Activated CD8-positive, alpha-beta T cell treated with anti-CD3 and anti-CD28 coated beads for 36 hours (primary cell): ENCODE data around the gene PDGFRA. TPM values are rescaled to one million over a fixed set of nuclear protein-coding genes. Genes with fewer than 3 reads are reported as not detected.
"Not testable (repeated sequence)": the region's sequence is repeated elsewhere in the genome, so short reads cannot be mapped to it uniquely, and the experiment has no call there.

Experiments used
- ATAC-seq: fragments of 200-7000 bp; cut with Tn5 transposase; one replicate; pipeline ENCODE4 v1.10.0; 2021; ENCODE audit warnings: mild to moderate bottlenecking, moderate library complexity
- CTCF ChIA-PET: fragments of 350-600 bp; sonication (Branson Sonifier 250); formaldehyde crosslinking; loops from one replicate; lab custom pipeline; 2021; ENCODE audit warnings: antibody characterized with exemption; lab: Charles Lee
- POLR2A ChIA-PET: fragments of 350-600 bp; sonication (Branson Sonifier 250); formaldehyde crosslinking; loops from one replicate; lab custom pipeline; 2021; ENCODE audit warnings: antibody characterized with exemption; lab: Charles Lee
- DNase-seq: peaks from one replicate; pipeline ENCODE4 v3.0.0-alpha.2; 2020
- H3K27ac Mint-ChIP-seq: one replicate; pipeline ENCODE4 v1.8.0; 2021; ENCODE audit warnings: mild to moderate bottlenecking, mixed read lengths
- H3K27me3 Mint-ChIP-seq: one replicate; pipeline ENCODE4 v1.8.0; 2021; ENCODE audit warnings: mixed read lengths
- H3K36me3 Mint-ChIP-seq: one replicate; pipeline ENCODE4 v1.8.0; 2021; ENCODE audit warnings: low read depth, mixed read lengths
- H3K4me1 Mint-ChIP-seq: one replicate; pipeline ENCODE4 v1.8.0; 2021; ENCODE audit warnings: low read depth, mixed read lengths
- H3K4me3 Mint-ChIP-seq: one replicate; pipeline ENCODE4 v1.8.0; 2021; ENCODE audit warnings: mild to moderate bottlenecking, moderate library complexity, mixed read lengths
- H3K9me3 Mint-ChIP-seq: one replicate; pipeline ENCODE4 v1.8.0; 2021; ENCODE audit warnings: mixed read lengths
- CTCF ChIP-seq: fragments of 200-600 bp; IDR thresholded peaks from one replicate; pipeline ENCODE4 v1.8.0; 2022; ENCODE audit warnings: antibody characterized with exemption, mild to moderate bottlenecking
- intact Hi-C: fragments of 100-400 bp; cut with micrococcal nuclease; formaldehyde crosslinking; loops from one replicate; pipeline ENCODE4 v1.10.0; 2022
- total RNA-seq, 2 experiments: library from RNA; stranded (reverse); gene quantifications; one replicate each; pipeline ENCODE4 v1.2.3, GENCODE V29; 2021

The PDGFRA gene
- total RNA-seq, 2 experiments from 2014 or later, result not detected

- peaks cover 21% of the 10 kb centered on the region for H3K4me1 Mint-ChIP-seq
- peak; percentile 68 for TF ChIP-seq CTCF
- H3K27ac Mint-ChIP-seq, result no peak overlapping the region
- ChIA-PET POLR2A (interaction anchor here (0.6 to 1.1 kb wide), 2 partner anchors 132 to 316 kb away, joined by 3 read pairs; no protein-coding TSS in a partner anchor), CTCF (interaction anchor here (0.5 to 4.4 kb wide), 57 partner anchors 8 to 1688 kb away, joined by 3 to 114 read pairs (median 4); partner anchors contain the start of gene GSX2)
- peak; percentile 83 for DNase-seq
- no peaks in the 10 kb centered on the region for H3K36me3 Mint-ChIP-seq
- peak overlapping the region; percentile 66 for H3K4me3 Mint-ChIP-seq
- H3K9me3 Mint-ChIP-seq, result no peaks in the 10 kb centered on the region
- peaks cover 51% of the 10 kb centered on the region for H3K27me3 Mint-ChIP-seq
- ATAC-seq, result peak; percentile 87
- intact Hi-C loops, result loop anchor here (10.0 kb wide), 3 partner anchors 528 to 1858 kb away; no protein-coding TSS in a partner anchor
Observed at GRCh38 chr4:54233277-54233696, 4.2 kb downstream of the PDGFRA start.

GRCh38 chr4:54233697-54234496 lies 4.8 kb downstream of the PDGFRA start:
- Mint-ChIP-seq H3K4me1 (peaks cover 19% of the 10 kb centered on the region), H3K27ac (no peak overlapping the region), H3K27me3 (peaks cover 45% of the 10 kb centered on the region), H3K36me3 (no peaks in the 10 kb centered on the region), H3K4me3 (peak overlapping the region; percentile 66), H3K9me3 (no peaks in the 10 kb centered on the region)
- peak; percentile 86 for TF ChIP-seq CTCF
- DNase-seq (peak; percentile 72), ATAC-seq (peak; percentile 42)
- CTCF ChIA-PET, result interaction anchor here (0.6 to 4.4 kb wide), 79 partner anchors 9 to 1858 kb away, joined by 3 to 114 read pairs (median 4); partner anchors contain the start of gene GSX2
- POLR2A ChIA-PET, result interaction anchor here (1.1 kb wide), 1 partner anchor 317 kb away, joined by 3 read pairs; no protein-coding TSS in a partner anchor
- intact Hi-C loops, result loop anchor here (10.0 kb wide), 3 partner anchors 529 to 1859 kb away; no protein-coding TSS in a partner anchor

- intact Hi-C loops, result loop anchor here (10.0 kb wide), 3 partner anchors 530 to 1860 kb away; no protein-coding TSS in a partner anchor
- CTCF ChIA-PET, result interaction anchor here (0.5 to 4.4 kb wide), 48 partner anchors 10 to 1859 kb away, joined by 3 to 114 read pairs (median 5); partner anchors contain the start of gene GSX2
- Mint-ChIP-seq H3K27me3 (peaks cover 37% of the 10 kb centered on the region), H3K9me3 (no peaks in the 10 kb centered on the region), H3K36me3 (no peaks in the 10 kb centered on the region), H3K27ac (no peak overlapping the region), H3K4me1 (peaks cover 17% of the 10 kb centered on the region), H3K4me3 (no peak overlapping the region)
- POLR2A ChIA-PET, result interaction anchor here (1.1 kb wide), 1 partner anchor 318 kb away, joined by 3 read pairs; no protein-coding TSS in a partner anchor
- ATAC-seq (no peak), DNase-seq (no peak)
- TF ChIP-seq CTCF, result no peak
Observed at GRCh38 chr4:54234497-54235205, 5.6 kb downstream of the PDGFRA start.

GRCh38 chr4:54236316-54236715 lies 7.2 kb downstream of the PDGFRA start:
- DNase-seq, H3K9me3 Mint-ChIP-seq, ATAC-seq, POLR2A ChIA-PET, H3K27ac Mint-ChIP-seq, H3K4me3 Mint-ChIP-seq, CTCF ChIA-PET, H3K36me3 Mint-ChIP-seq: not testable (repeated sequence)
- intact Hi-C loops, result loop anchor here (10.0 kb wide), 3 partner anchors 532 to 1862 kb away; no protein-coding TSS in a partner anchor
- H3K27me3 Mint-ChIP-seq, result peaks cover 24% of the 10 kb centered on the region
- H3K4me1 Mint-ChIP-seq, result peaks cover 14% of the 10 kb centered on the region

GRCh38 chr4:54237770-54238169 lies 8.7 kb downstream of the PDGFRA start:
- H3K36me3 Mint-ChIP-seq, result no peaks in the 10 kb centered on the region
- H3K4me1 Mint-ChIP-seq, result peaks cover 5% of the 10 kb centered on the region
- H3K4me3 Mint-ChIP-seq, result no peak overlapping the region
- DNase-seq (no peak), ATAC-seq (no peak)
- no peaks in the 10 kb centered on the region for H3K9me3 Mint-ChIP-seq
- ChIA-PET CTCF (no interaction called here), POLR2A (no interaction called here)
- no peak overlapping the region for H3K27ac Mint-ChIP-seq
- TF ChIP-seq CTCF, result no peak
- intact Hi-C loops, result loop anchor here (10.0 kb wide), 3 partner anchors 533 to 1863 kb away; no protein-coding TSS in a partner anchor
- peaks cover 16% of the 10 kb centered on the region for H3K27me3 Mint-ChIP-seq
